GM12878 (cell line): ENCODE data around the gene SRRM5. TPM values are rescaled to one million over a fixed set of nuclear protein-coding genes. Genes with fewer than 3 reads are reported as not detected.

Source experiments
- BMI1 ChIP-seq: fragments of 450-650 bp; IDR thresholded peaks from 2 replicates; pipeline ENCODE4 v1.6.1; 2016; ENCODE audit warnings: mild to moderate bottlenecking, moderate library complexity, borderline replicate concordance
- CBFB ChIP-seq: IDR thresholded peaks from 2 replicates; pipeline ENCODE4 v1.6.1; 2016; ENCODE audit warnings: antibody characterized with exemption, low read depth
- CHD2 ChIP-seq: IDR thresholded peaks from 2 replicates; pipeline ENCODE4 v1.6.1; 2011; ENCODE audit warnings: low read depth, low read length, improper control_type of control experiment, borderline replicate concordance
- CREB1 ChIP-seq: IDR thresholded peaks from 2 replicates; pipeline ENCODE4 v1.6.1; 2012; ENCODE audit warnings: low read depth, mild to moderate bottlenecking, inconsistent platforms
- EGR1 ChIP-seq, 2 experiments: IDR thresholded peaks; 1 replicate in 1 of 2; 2 replicates in 1 of 2; pipeline ENCODE4 v1.6.1; 2011 to 2012; ENCODE audit warnings: low read depth in 2 of 2, low read length in 2 of 2, borderline replicate concordance in 1 of 2, mild to moderate bottlenecking in 1 of 2, moderate library complexity in 1 of 2
- HCFC1 ChIP-seq: fragments of 150-350 bp; IDR thresholded peaks from 2 replicates; pipeline ENCODE4 v1.6.1; 2014; ENCODE audit warnings: low read length
- NBN ChIP-seq: fragments of 450-650 bp; IDR thresholded peaks from 2 replicates; pipeline ENCODE4 v1.6.1; 2016
- NFIC ChIP-seq: IDR thresholded peaks from 2 replicates; pipeline ENCODE4 v1.6.1; 2012; ENCODE audit warnings: low read depth, mild to moderate bottlenecking, inconsistent platforms, low read length, moderate library complexity
- NFXL1 ChIP-seq: fragments of 450-650 bp; IDR thresholded peaks from 2 replicates; pipeline ENCODE4 v1.6.1; 2017; ENCODE audit warnings: antibody characterized with exemption, mild to moderate bottlenecking, borderline replicate concordance
- NR2C2 ChIP-seq: IDR thresholded peaks from 2 replicates; pipeline ENCODE4 v1.6.1; 2011; ENCODE audit warnings: borderline replicate concordance, low read depth; ENCODE audit not compliant: control insufficient read depth, insufficient read length
- POLR2AphosphoS5 ChIP-seq: IDR thresholded peaks from 2 replicates; pipeline ENCODE4 v1.6.1; 2011; ENCODE audit warnings: mild to moderate bottlenecking, low read length, inconsistent platforms
- POU2F2 ChIP-seq: IDR thresholded peaks from 3 replicates; pipeline ENCODE4 v1.6.1; 2011; ENCODE audit warnings: low read depth, mild to moderate bottlenecking, low read length, borderline replicate concordance
- RB1 ChIP-seq: fragments of 450-650 bp; formaldehyde crosslinking; IDR thresholded peaks from 2 replicates; pipeline ENCODE4 v1.6.1; 2017; ENCODE audit warnings: mild to moderate bottlenecking, borderline replicate concordance
- RELA ChIP-seq: fragments of 450-650 bp; IDR thresholded peaks from 2 replicates; pipeline ENCODE4 v1.8.0; 2014; ENCODE audit warnings: borderline replicate concordance; ENCODE audit not compliant: partially characterized antibody
- SP1 ChIP-seq: IDR thresholded peaks from one replicate; pipeline ENCODE4 v1.6.1; 2011; ENCODE audit warnings: low read depth, low read length
- SRF ChIP-seq, 2 experiments: IDR thresholded peaks; 2 replicates each; pipeline ENCODE4 v1.6.1; 2011; ENCODE audit warnings: low read depth in 2 of 2, low read length in 2 of 2, mild to moderate bottlenecking in 1 of 2, moderate library complexity in 1 of 2
- TAF1 ChIP-seq: IDR thresholded peaks from 2 replicates; pipeline ENCODE4 v1.6.1; 2011; ENCODE audit warnings: mild to moderate bottlenecking, low read depth, low read length, borderline replicate concordance
- TCF3 ChIP-seq: IDR thresholded peaks from 2 replicates; pipeline ENCODE4 v1.6.1; 2012; ENCODE audit warnings: low read depth, mild to moderate bottlenecking, low read length, borderline replicate concordance; ENCODE audit not compliant: insufficient read depth
- YY1 ChIP-seq: IDR thresholded peaks from 2 replicates; pipeline ENCODE4 v1.6.1; 2011; ENCODE audit warnings: low read depth, mild to moderate bottlenecking, low read length
- ZNF274 ChIP-seq: IDR thresholded peaks from one replicate; pipeline ENCODE4 v1.8.0; 2011; ENCODE audit not compliant: insufficient read length, insufficient read depth
- polyA plus RNA-seq, 11 experiments: library from polyadenylated mRNA; depleted of rRNA in 4 of 11; unstranded in 6 of 11; stranded (reverse) in 5 of 11; fragments of >200 nt; fragmentation: Nextera tagmentation in 4 of 11; fragmentation: Illumina TruSeq in 1 of 11; extraction: Ambion mirVana in 4 of 11; extraction: Trizol in 1 of 11; gene quantifications; 1 replicate in 1 of 11; 2 replicates in 10 of 11; pipeline versions ENCODE4 v1.2.1 to v1.2.3, GENCODE V29; 2011 to 2016; ENCODE audit warnings: inconsistent platforms in 2 of 11, missing spikeins in 2 of 11, low read depth in 1 of 11
- total RNA-seq, 4 experiments: library from RNA; depleted of rRNA in 3 of 4; stranded (reverse); fragments of >200 nt in 3 of 4; fragmentation: Illumina TruSeq in 1 of 4; extraction: Trizol in 1 of 4; gene quantifications; 2 replicates each; pipeline versions ENCODE4 v1.2.1 to v1.2.3, GENCODE V29; 2013 to 2021
- TF ChIP-seq, protein P1 (sequence below): fragments of 450-650 bp; conservative IDR thresholded peaks from 2 replicates; pipeline ENCODE4 v1.6.1; 2017; ENCODE audit warnings: mild to moderate bottlenecking, moderate library complexity
- TF ChIP-seq, protein P2 (sequence below): fragments of 450-650 bp; IDR thresholded peaks from 2 replicates; pipeline ENCODE4 v1.6.1; 2017; ENCODE audit warnings: antibody characterized with exemption, mild to moderate bottlenecking, moderate library complexity
- TF ChIP-seq, protein P3 (sequence below): fragments of 450-650 bp; IDR thresholded peaks from 2 replicates; pipeline ENCODE4 v1.6.1; 2018; ENCODE audit warnings: borderline replicate concordance, mild to moderate bottlenecking; ENCODE audit not compliant: partially characterized antibody

The SRRM5 gene
- total and polyA plus RNA-seq, 10 of the 15 experiments (the other 5 are each of a cell fraction or from before 2014, with no cell fraction given): 0.06 to 0.38 (median 0.24) TPM; not detected in 2

DNA sequence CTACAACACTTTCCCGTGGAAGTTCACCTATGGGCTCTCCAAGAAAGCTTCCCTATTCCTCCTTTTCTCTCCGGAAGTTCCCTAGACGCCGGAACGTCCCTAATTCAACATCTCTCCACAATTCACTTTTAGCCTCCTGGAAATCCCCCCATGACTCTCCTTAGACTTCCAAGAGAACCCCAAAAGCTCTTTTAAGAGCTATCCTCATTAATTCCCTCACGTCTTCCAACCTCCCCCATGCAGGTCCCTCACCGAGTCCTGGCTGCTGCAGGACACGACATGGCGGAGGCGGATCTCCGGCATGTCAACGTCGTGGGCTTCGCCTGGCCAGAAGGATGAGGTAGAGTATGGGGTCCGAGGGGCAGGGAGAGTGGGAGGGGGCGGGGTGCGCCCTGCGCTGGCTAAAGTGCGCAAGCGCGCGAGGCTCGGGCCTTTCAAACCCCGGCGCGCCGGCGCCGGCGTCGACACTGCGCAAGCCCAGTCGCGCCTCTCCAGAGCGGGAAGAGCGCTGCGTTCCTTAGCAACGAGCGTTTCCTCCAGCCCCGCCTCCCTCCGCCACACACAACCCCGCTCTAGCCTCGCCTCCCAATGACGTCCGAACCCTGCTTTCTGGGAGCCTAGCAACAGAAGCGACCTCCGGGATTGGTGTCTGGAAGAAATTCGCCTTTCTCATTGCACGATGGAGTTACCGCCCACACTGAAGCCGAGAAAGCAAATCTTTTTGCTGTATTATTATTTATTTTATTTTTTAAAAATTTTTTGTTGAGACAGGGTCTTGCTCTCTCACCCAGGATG is 36.5 kb upstream of the SRRM5 start, which contains the start of the genes PINLYP and XRCC1 (continued):
- TF ChIP-seq, protein P1, sequence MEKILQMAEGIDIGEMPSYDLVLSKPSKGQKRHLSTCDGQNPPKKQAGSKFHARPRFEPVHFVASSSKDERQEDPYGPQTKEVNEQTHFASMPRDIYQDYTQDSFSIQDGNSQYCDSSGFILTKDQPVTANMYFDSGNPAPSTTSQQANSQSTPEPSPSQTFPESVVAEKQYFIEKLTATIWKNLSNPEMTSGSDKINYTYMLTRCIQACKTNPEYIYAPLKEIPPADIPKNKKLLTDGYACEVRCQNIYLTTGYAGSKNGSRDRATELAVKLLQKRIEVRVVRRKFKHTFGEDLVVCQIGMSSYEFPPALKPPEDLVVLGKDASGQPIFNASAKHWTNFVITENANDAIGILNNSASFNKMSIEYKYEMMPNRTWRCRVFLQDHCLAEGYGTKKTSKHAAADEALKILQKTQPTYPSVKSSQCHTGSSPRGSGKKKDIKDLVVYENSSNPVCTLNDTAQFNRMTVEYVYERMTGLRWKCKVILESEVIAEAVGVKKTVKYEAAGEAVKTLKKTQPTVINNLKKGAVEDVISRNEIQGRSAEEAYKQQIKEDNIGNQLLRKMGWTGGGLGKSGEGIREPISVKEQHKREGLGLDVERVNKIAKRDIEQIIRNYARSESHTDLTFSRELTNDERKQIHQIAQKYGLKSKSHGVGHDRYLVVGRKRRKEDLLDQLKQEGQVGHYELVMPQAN: peak; percentile 83
- 0 out of 3 replicates have a peak, but pooled peaks of 1 of the 2 experiments have one; percentile 8 for TF ChIP-seq EGR1 (IDR thresholded peaks at IDR 0.05; ENCODE audit: borderline replicate concordance in 1 of 2, low read depth in 2 of 2, low read length in 2 of 2)
- TF ChIP-seq TAF1: 0 out of 2 replicates have a peak, but pooled peaks have one; percentile 31
- TF ChIP-seq BMI1: peak; percentile 83; the same call in 1 of the 2 replicates
- peak; percentile 96 for TF ChIP-seq CREB1
- no peak for TF ChIP-seq CBFB
- TF ChIP-seq, protein P2, sequence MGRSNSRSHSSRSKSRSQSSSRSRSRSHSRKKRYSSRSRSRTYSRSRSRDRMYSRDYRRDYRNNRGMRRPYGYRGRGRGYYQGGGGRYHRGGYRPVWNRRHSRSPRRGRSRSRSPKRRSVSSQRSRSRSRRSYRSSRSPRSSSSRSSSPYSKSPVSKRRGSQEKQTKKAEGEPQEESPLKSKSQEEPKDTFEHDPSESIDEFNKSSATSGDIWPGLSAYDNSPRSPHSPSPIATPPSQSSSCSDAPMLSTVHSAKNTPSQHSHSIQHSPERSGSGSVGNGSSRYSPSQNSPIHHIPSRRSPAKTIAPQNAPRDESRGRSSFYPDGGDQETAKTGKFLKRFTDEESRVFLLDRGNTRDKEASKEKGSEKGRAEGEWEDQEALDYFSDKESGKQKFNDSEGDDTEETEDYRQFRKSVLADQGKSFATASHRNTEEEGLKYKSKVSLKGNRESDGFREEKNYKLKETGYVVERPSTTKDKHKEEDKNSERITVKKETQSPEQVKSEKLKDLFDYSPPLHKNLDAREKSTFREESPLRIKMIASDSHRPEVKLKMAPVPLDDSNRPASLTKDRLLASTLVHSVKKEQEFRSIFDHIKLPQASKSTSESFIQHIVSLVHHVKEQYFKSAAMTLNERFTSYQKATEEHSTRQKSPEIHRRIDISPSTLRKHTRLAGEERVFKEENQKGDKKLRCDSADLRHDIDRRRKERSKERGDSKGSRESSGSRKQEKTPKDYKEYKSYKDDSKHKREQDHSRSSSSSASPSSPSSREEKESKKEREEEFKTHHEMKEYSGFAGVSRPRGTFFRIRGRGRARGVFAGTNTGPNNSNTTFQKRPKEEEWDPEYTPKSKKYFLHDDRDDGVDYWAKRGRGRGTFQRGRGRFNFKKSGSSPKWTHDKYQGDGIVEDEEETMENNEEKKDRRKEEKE: no peak
- TF ChIP-seq POU2F2: no peak
- TF ChIP-seq ZNF274: no peak
- TF ChIP-seq HCFC1: peak; percentile 68
- TF ChIP-seq TCF3: no peak
- TF ChIP-seq NBN: 0 out of 2 replicates have a peak, but pooled peaks have one; percentile 34
- TF ChIP-seq RELA: peak; percentile 75
- no peak for TF ChIP-seq NFXL1
- 0 out of 4 replicates have a peak, but pooled peaks of 1 of the 2 experiments have one; percentile 43 for TF ChIP-seq SRF (IDR thresholded peaks at IDR 0.05; ENCODE audit: low read depth in 2 of 2, low read length in 2 of 2)
- no peak for TF ChIP-seq NR2C2
- TF ChIP-seq, protein P3, sequence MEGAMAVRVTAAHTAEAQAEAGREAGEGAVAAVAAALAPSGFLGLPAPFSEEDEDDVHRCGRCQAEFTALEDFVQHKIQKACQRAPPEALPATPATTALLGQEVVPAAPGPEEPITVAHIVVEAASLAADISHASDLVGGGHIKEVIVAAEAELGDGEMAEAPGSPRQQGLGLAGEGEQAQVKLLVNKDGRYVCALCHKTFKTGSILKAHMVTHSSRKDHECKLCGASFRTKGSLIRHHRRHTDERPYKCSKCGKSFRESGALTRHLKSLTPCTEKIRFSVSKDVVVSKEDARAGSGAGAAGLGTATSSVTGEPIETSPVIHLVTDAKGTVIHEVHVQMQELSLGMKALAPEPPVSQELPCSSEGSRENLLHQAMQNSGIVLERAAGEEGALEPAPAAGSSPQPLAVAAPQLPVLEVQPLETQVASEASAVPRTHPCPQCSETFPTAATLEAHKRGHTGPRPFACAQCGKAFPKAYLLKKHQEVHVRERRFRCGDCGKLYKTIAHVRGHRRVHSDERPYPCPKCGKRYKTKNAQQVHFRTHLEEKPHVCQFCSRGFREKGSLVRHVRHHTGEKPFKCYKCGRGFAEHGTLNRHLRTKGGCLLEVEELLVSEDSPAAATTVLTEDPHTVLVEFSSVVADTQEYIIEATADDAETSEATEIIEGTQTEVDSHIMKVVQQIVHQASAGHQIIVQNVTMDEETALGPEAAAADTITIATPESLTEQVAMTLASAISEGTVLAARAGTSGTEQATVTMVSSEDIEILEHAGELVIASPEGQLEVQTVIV: no peak
- TF ChIP-seq POLR2AphosphoS5: peak; percentile 65; the same call in 1 of the 2 replicates
- TF ChIP-seq CHD2: peak; percentile 52; the same call in 1 of the 2 replicates
- TF ChIP-seq NFIC: no peak
- peak; percentile 40 for TF ChIP-seq SP1
- peak; percentile 49; the same call in 1 of the 2 replicates for TF ChIP-seq YY1
- peak; percentile 82; the same call in 1 of the 2 replicates for TF ChIP-seq RB1
